ENCODE results near the gene NTNG2. TPM values are rescaled to one million over a fixed set of nuclear protein-coding genes. Genes with fewer than 3 reads are reported as not detected.

NTNG2 gene
- total and polyA plus RNA-seq, 2 donors (not counting 3 experiments of a cell fraction or from before 2014, with no cell fraction given) = 0.08 to 0.88 TPM

DNA sequence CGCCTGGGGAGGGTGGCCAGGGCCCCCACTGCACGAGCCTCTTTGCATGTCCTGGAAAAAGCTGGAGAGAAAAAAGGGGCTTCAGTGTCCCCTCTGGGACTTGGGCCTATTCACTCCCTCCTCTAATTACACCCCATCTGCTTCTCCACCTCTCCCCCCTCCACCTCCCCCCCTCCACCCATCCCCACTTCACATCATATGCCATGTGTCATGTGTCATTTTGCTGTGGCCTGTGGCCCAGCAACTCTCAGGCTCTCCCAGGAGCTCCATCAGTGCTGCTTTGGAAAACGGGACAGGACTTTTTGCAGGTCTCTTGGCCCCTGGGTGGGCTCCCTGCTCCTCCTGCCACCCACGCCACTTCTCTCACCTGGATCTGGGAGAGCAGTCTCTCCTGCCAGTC, 68.7 kb downstream of the NTNG2 start:
- POLR2A ChIA-PET = no interaction called here
- Histone ChIP-seq H3K9me3 (replicated peaks; ENCODE audit: control insufficient read depth, insufficient read depth, low read length) (no peaks in the 10 kb centered on the region), H3K9ac (replicated peaks; ENCODE audit: extremely low read depth, insufficient read depth, low read length) (no peak overlapping the region), H3K4me3 (replicated peaks in 1 of 3; ENCODE audit: insufficient read depth in 1 of 3, low read depth in 1 of 3, low read length in 3 of 3) (no peak overlapping the region), H3K4me1 (ENCODE audit: control insufficient read depth, extremely low read depth, insufficient read depth, low read length) (no peaks in the 10 kb centered on the region), H4K20me1 (replicated peaks; ENCODE audit: control insufficient read depth, extremely low read depth, insufficient read depth, low read length) (no peaks in the 10 kb centered on the region), H3K9me1 (replicated peaks; ENCODE audit: control insufficient read depth, extremely low read depth, insufficient read depth, low read length) (no peaks in the 10 kb centered on the region), H3K27me3 (ENCODE audit: control insufficient read depth in 2 of 2, insufficient read depth in 2 of 2, low read length in 2 of 2) (peaks cover 0 to 7% of the 10 kb centered on the region in 2 experiments), H3K4me2 (ENCODE audit: insufficient read depth, low read length) (no peak overlapping the region), H3K79me2 (ENCODE audit: control insufficient read depth, insufficient read depth, low read length) (no peaks in the 10 kb centered on the region), H3K36me3 (ENCODE audit: control insufficient read depth in 2 of 2, extremely low read depth in 1 of 2, insufficient read depth in 2 of 2, low read length in 2 of 2) (no peaks in the 10 kb centered on the region), H2AFZ (ENCODE audit: low read depth, low read length) (no peak overlapping the region), H3K27ac (ENCODE audit: insufficient read depth, low read depth, low read length) (no peak overlapping the region)
- no peak for FAIRE-seq
- TF ChIP-seq EZH2 (IDR thresholded peaks at IDR 0.05; ENCODE audit: borderline replicate concordance, low read depth, low read length, severe bottlenecking) = no peak
- BruUV-seq (replicated peaks) = no TSS peak
- no peak for DNase-seq (ENCODE audit: low read depth, low spot score)
- dilution Hi-C loops (cut with MboI; ENCODE audit: extremely low pct_ligation_motif_present, low sequenced_read_pairs) = no loop called here
- intact Hi-C loops (cut with micrococcal nuclease) = no loop called here
- CTCF ChIA-PET = interaction anchor here (1.2 kb wide), 1 partner anchor 9 kb away, joined by 3 read pairs; no protein-coding TSS in a partner anchor

DNA sequence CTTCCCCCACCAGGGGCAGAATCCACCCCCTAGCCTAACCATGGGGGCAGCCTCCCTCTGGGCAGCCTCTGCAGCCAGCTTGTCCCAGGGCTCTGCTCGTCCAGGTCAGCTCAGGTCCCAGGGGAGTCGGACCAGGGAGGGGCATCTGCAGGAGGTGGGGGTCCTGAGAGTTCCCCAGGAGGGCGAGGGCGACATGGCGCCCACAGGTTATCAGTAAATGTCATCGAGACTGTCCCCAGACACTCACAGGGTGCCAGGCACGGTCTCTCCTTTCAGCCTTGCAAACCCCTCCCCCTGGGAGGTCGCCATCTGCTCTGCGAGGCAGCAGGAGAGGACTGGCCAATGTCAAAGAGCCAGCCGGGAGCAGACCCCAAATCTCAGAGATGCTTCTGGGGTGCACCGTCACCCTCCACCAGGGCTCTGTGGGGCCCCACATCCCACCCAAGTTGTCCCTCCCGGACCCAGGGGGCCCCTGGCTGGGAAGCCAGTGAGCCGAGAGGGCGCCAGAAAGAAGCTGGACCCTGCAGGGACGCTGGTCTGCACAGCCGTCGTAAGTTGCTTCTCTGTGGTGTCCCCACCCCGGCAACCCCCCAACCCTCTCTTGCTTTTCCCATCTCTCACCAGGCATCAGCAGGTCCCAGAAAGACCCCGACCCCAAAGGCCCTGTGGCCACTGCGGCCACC, 69.3 kb downstream of the NTNG2 start:
- Histone ChIP-seq H2AFZ (ENCODE audit: low read depth, low read length) (no peak overlapping the region), H3K9ac (replicated peaks; ENCODE audit: extremely low read depth, insufficient read depth, low read length) (no peak overlapping the region), H3K27me3 (ENCODE audit: control insufficient read depth in 2 of 2, insufficient read depth in 2 of 2, low read length in 2 of 2) (peaks cover 0 to 7% of the 10 kb centered on the region in 2 experiments), H3K4me2 (ENCODE audit: insufficient read depth, low read length) (no peak overlapping the region), H3K9me1 (replicated peaks; ENCODE audit: control insufficient read depth, extremely low read depth, insufficient read depth, low read length) (no peaks in the 10 kb centered on the region), H3K27ac (ENCODE audit: insufficient read depth, low read depth, low read length) (no peak overlapping the region), H3K4me3 (replicated peaks in 1 of 3; ENCODE audit: insufficient read depth in 1 of 3, low read depth in 1 of 3, low read length in 3 of 3) (no peak overlapping the region), H4K20me1 (replicated peaks; ENCODE audit: control insufficient read depth, extremely low read depth, insufficient read depth, low read length) (no peaks in the 10 kb centered on the region), H3K36me3 (ENCODE audit: control insufficient read depth in 2 of 2, extremely low read depth in 1 of 2, insufficient read depth in 2 of 2, low read length in 2 of 2) (no peaks in the 10 kb centered on the region), H3K9me3 (replicated peaks; ENCODE audit: control insufficient read depth, insufficient read depth, low read length) (no peaks in the 10 kb centered on the region), H3K4me1 (ENCODE audit: control insufficient read depth, extremely low read depth, insufficient read depth, low read length) (no peaks in the 10 kb centered on the region), H3K79me2 (ENCODE audit: control insufficient read depth, insufficient read depth, low read length) (no peaks in the 10 kb centered on the region)
- TF ChIP-seq FOS (IDR thresholded peaks at IDR 0.05; ENCODE audit: borderline replicate concordance, insufficient read depth, low read length) (no peak), EZH2 (IDR thresholded peaks at IDR 0.05; ENCODE audit: borderline replicate concordance, low read depth, low read length, severe bottlenecking) (no peak)
- dilution Hi-C loops (cut with MboI; ENCODE audit: extremely low pct_ligation_motif_present, low sequenced_read_pairs) (no loop called here), intact Hi-C loops (cut with micrococcal nuclease) (no loop called here)
- ChIA-PET CTCF (interaction anchor here (1.0 to 1.1 kb wide), 2 partner anchors 61 to 468 kb away, joined by 3 to 6 read pairs; no protein-coding TSS in a partner anchor), POLR2A (no interaction called here)
- FAIRE-seq = no peak
- DNase-seq (ENCODE audit: low read depth, low spot score) = no peak
- BruUV-seq (replicated peaks) = no TSS peak
